ENCODE measurements around the gene NDUFB4.

- no peak for TF ChIP-seq CTCF (IDR thresholded peaks at IDR 0.05)
- TF ChIP-seq POLR2A (IDR thresholded peaks at IDR 0.05): no peak
Measured at GRCh38 chr3:120568598-120568997, 27.5 kb upstream of the NDUFB4 start.

Data from esophagus squamous epithelium (tissue), 4 donors.